Measurements from ENCODE around the gene TMEM52B.
"Not testable (repeated sequence)": the region's sequence is repeated elsewhere in the genome, so short reads cannot be mapped to it uniquely, and the experiment has no call there.

The TMEM52B gene

GRCh38 chr12:10174986-10175614 lies 3.7 kb upstream of the TMEM52B start:
- Histone ChIP-seq H3K4me1 (ENCODE audit: control insufficient read depth, low read depth, low read length) (no peaks in the 10 kb centered on the region), H3K9me3 (ENCODE audit: control insufficient read depth, low read depth, low read length) (no peaks in the 10 kb centered on the region), H3K27ac (ENCODE audit: low read length) (no peak overlapping the region), H3K9ac (ENCODE audit: low read length) (no peak overlapping the region), H3K36me3 (ENCODE audit: control insufficient read depth, low read depth, low read length) (no peaks in the 10 kb centered on the region), H3K4me3 (ENCODE audit: low read length) (no peak overlapping the region), H3K27me3 (ENCODE audit: control insufficient read depth, insufficient read depth, low read length) (no peaks in the 10 kb centered on the region)

GRCh38 chr12:10175846-10176636 lies 2.8 kb upstream of the TMEM52B start:
- H3K36me3 ChIP-seq (ENCODE audit: control insufficient read depth, low read depth, low read length): no peaks in the 10 kb centered on the region
- no peaks in the 10 kb centered on the region for H3K4me1 ChIP-seq (ENCODE audit: control insufficient read depth, low read depth, low read length)
- H3K4me3 ChIP-seq (ENCODE audit: low read length): no peak overlapping the region
- no peaks in the 10 kb centered on the region for H3K9me3 ChIP-seq (ENCODE audit: control insufficient read depth, low read depth, low read length)
- no peak overlapping the region for H3K9ac ChIP-seq (ENCODE audit: low read length)
- H3K27ac ChIP-seq (ENCODE audit: low read length): no peak overlapping the region
- no peaks in the 10 kb centered on the region for H3K27me3 ChIP-seq (ENCODE audit: control insufficient read depth, insufficient read depth, low read length)

GRCh38 chr12:10179776-10180181 lies 947 bp downstream of the TMEM52B start:
- Histone ChIP-seq H3K9ac (ENCODE audit: low read length) (no peak overlapping the region), H3K4me3 (ENCODE audit: low read length) (no peak overlapping the region), H3K36me3 (ENCODE audit: control insufficient read depth, low read depth, low read length) (no peaks in the 10 kb centered on the region), H3K27me3 (ENCODE audit: control insufficient read depth, insufficient read depth, low read length) (no peaks in the 10 kb centered on the region), H3K27ac (ENCODE audit: low read length) (no peak overlapping the region), H3K9me3 (ENCODE audit: control insufficient read depth, low read depth, low read length) (no peaks in the 10 kb centered on the region), H3K4me1 (ENCODE audit: control insufficient read depth, low read depth, low read length) (no peaks in the 10 kb centered on the region)

- H3K27ac ChIP-seq (ENCODE audit: low read length): no peak overlapping the region
- H3K4me3 ChIP-seq (ENCODE audit: low read length): no peak overlapping the region
- no peak overlapping the region for H3K9ac ChIP-seq (ENCODE audit: low read length)
- H3K4me1 ChIP-seq (ENCODE audit: control insufficient read depth, low read depth, low read length): no peaks in the 10 kb centered on the region
- H3K27me3 ChIP-seq (ENCODE audit: control insufficient read depth, insufficient read depth, low read length): no peaks in the 10 kb centered on the region
- H3K36me3 ChIP-seq (ENCODE audit: control insufficient read depth, low read depth, low read length): no peaks in the 10 kb centered on the region
- no peaks in the 10 kb centered on the region for H3K9me3 ChIP-seq (ENCODE audit: control insufficient read depth, low read depth, low read length)
These were observed 3.7 kb downstream of the TMEM52B start for GRCh38 chr12:10182354-10183049.

- Histone ChIP-seq H3K9me3 (ENCODE audit: control insufficient read depth, low read depth, low read length) (no peaks in the 10 kb centered on the region), H3K27me3 (ENCODE audit: control insufficient read depth, insufficient read depth, low read length) (no peaks in the 10 kb centered on the region), H3K4me3 (ENCODE audit: low read length) (no peak overlapping the region), H3K4me1 (ENCODE audit: control insufficient read depth, low read depth, low read length) (no peaks in the 10 kb centered on the region), H3K27ac (ENCODE audit: low read length) (no peak overlapping the region), H3K36me3 (ENCODE audit: control insufficient read depth, low read depth, low read length) (no peaks in the 10 kb centered on the region), H3K9ac (ENCODE audit: low read length) (no peak overlapping the region)
These were observed 5.5 kb downstream of the TMEM52B start for GRCh38 chr12:10184261-10184843.

- Histone ChIP-seq H3K27me3 (ENCODE audit: control insufficient read depth, insufficient read depth, low read length) (no peaks in the 10 kb centered on the region), H3K9ac (ENCODE audit: low read length) (no peak overlapping the region)
These were observed 7.5 kb downstream of the TMEM52B start for GRCh38 chr12:10186299-10186698.

GRCh38 chr12:10186958-10187357 lies 8.1 kb downstream of the TMEM52B start:
- not testable (repeated sequence) for H3K9me3 ChIP-seq (ENCODE audit: control insufficient read depth, low read depth, low read length); H3K4me3 ChIP-seq (ENCODE audit: low read length); H3K36me3 ChIP-seq (ENCODE audit: control insufficient read depth, low read depth, low read length); H3K27me3 ChIP-seq (ENCODE audit: control insufficient read depth, insufficient read depth, low read length); H3K9ac ChIP-seq (ENCODE audit: low read length); H3K4me1 ChIP-seq (ENCODE audit: control insufficient read depth, low read depth, low read length); H3K27ac ChIP-seq (ENCODE audit: low read length)

More at GRCh38 chr12:10186299-10186698, 7.5 kb downstream of the TMEM52B start:
- Histone ChIP-seq H3K4me3 (ENCODE audit: low read length) (no peak overlapping the region), H3K4me1 (ENCODE audit: control insufficient read depth, low read depth, low read length) (peaks cover 3% of the 10 kb centered on the region), H3K9me3 (ENCODE audit: control insufficient read depth, low read depth, low read length) (no peaks in the 10 kb centered on the region), H3K36me3 (ENCODE audit: control insufficient read depth, low read depth, low read length) (no peaks in the 10 kb centered on the region), H3K27ac (ENCODE audit: low read length) (no peak overlapping the region)

GRCh38 chr12:10189653-10190052 lies 10.8 kb downstream of the TMEM52B start:
- Histone ChIP-seq H3K27ac (ENCODE audit: low read length) (no peak overlapping the region), H3K27me3 (ENCODE audit: control insufficient read depth, insufficient read depth, low read length) (no peaks in the 10 kb centered on the region), H3K9ac (ENCODE audit: low read length) (no peak overlapping the region), H3K4me1 (ENCODE audit: control insufficient read depth, low read depth, low read length) (peaks cover 9% of the 10 kb centered on the region), H3K4me3 (ENCODE audit: low read length) (no peak overlapping the region), H3K36me3 (ENCODE audit: control insufficient read depth, low read depth, low read length) (no peaks in the 10 kb centered on the region), H3K9me3 (ENCODE audit: control insufficient read depth, low read depth, low read length) (no peaks in the 10 kb centered on the region)

- Histone ChIP-seq H3K27me3 (ENCODE audit: control insufficient read depth, insufficient read depth, low read length) (no peaks in the 10 kb centered on the region), H3K36me3 (ENCODE audit: control insufficient read depth, low read depth, low read length) (no peaks in the 10 kb centered on the region), H3K4me3 (ENCODE audit: low read length) (no peak overlapping the region), H3K27ac (ENCODE audit: low read length) (no peak overlapping the region), H3K9ac (ENCODE audit: low read length) (no peak overlapping the region), H3K4me1 (ENCODE audit: control insufficient read depth, low read depth, low read length) (peaks cover 9% of the 10 kb centered on the region), H3K9me3 (ENCODE audit: control insufficient read depth, low read depth, low read length) (no peaks in the 10 kb centered on the region)
These were observed 11.9 kb downstream of the TMEM52B start for GRCh38 chr12:10190558-10191388.

GRCh38 chr12:10191865-10192264 lies 13.0 kb downstream of the TMEM52B start:
- H3K9me3 ChIP-seq (ENCODE audit: control insufficient read depth, low read depth, low read length): no peaks in the 10 kb centered on the region
- H3K9ac ChIP-seq (ENCODE audit: low read length): no peak overlapping the region
- no peak overlapping the region for H3K27ac ChIP-seq (ENCODE audit: low read length)
- peaks cover 9% of the 10 kb centered on the region for H3K4me1 ChIP-seq (ENCODE audit: control insufficient read depth, low read depth, low read length)
- no peaks in the 10 kb centered on the region for H3K27me3 ChIP-seq (ENCODE audit: control insufficient read depth, insufficient read depth, low read length)
- H3K36me3 ChIP-seq (ENCODE audit: control insufficient read depth, low read depth, low read length): no peaks in the 10 kb centered on the region
- no peak overlapping the region for H3K4me3 ChIP-seq (ENCODE audit: low read length)

- Histone ChIP-seq H3K9me3 (ENCODE audit: control insufficient read depth, low read depth, low read length) (no peaks in the 10 kb centered on the region), H3K27me3 (ENCODE audit: control insufficient read depth, insufficient read depth, low read length) (no peaks in the 10 kb centered on the region), H3K27ac (ENCODE audit: low read length) (no peak overlapping the region), H3K4me1 (ENCODE audit: control insufficient read depth, low read depth, low read length) (peaks cover 9% of the 10 kb centered on the region), H3K36me3 (ENCODE audit: control insufficient read depth, low read depth, low read length) (no peaks in the 10 kb centered on the region), H3K9ac (ENCODE audit: low read length) (no peak overlapping the region), H3K4me3 (ENCODE audit: low read length) (no peak overlapping the region)
These were observed 15.4 kb downstream of the TMEM52B start for GRCh38 chr12:10194160-10194670.
